GM20000 (cell line): ENCODE data around the gene CDCA4.

Experiments
- DNase-seq: peaks from one replicate; pipeline ENCODE4 v3.0.0; 2012; ENCODE audit warnings: low spot score
- CTCF ChIP-seq: IDR thresholded peaks from 2 replicates; pipeline ENCODE4 v1.5.1; 2012; ENCODE audit warnings: mild to moderate bottlenecking, control low read depth; ENCODE audit errors: extremely low read depth, missing control alignments

Gene CDCA4

GRCh38 chr14:104996032-104996431, 24.9 kb downstream of the CDCA4 start:
- TF ChIP-seq CTCF = no peak
- DNase-seq = no peak

- DNase-seq = no peak
- TF ChIP-seq CTCF = no peak
Observed at GRCh38 chr14:104994978-104995377, 25.9 kb downstream of the CDCA4 start.

GRCh38 chr14:104993808-104994591, 26.9 kb downstream of the CDCA4 start:
- TF ChIP-seq CTCF = no peak
- DNase-seq = no peak

- DNase-seq = no peak
- no peak for TF ChIP-seq CTCF
Observed at GRCh38 chr14:104993306-104993705, 27.6 kb downstream of the CDCA4 start.

- DNase-seq = no peak
- TF ChIP-seq CTCF = no peak
Observed at GRCh38 chr14:104992501-104992900, 28.4 kb downstream of the CDCA4 start.

- no peak for TF ChIP-seq CTCF
- no peak for DNase-seq
Observed at GRCh38 chr14:104991896-104992230, 29.0 kb downstream of the CDCA4 start.

GRCh38 chr14:104989951-104990303, 31.0 kb downstream of the CDCA4 start:
- DNase-seq = no peak
- no peak for TF ChIP-seq CTCF
